HUDEP-2 (cell line): ENCODE results near the gene GRM4.
"Not testable (repeated sequence)": the region's sequence is repeated elsewhere in the genome, so short reads cannot be mapped to it uniquely, and the experiment has no call there.

ENCODE experiments used
- DNase-seq, 76 experiments: peaks; one replicate each; lab custom pipeline; 2025; ENCODE audit not compliant: unreplicated experiment in 76 of 76; lab: John Stamatoyannopoulos, UW

GRM4 gene

GRCh38 chr6:34050691-34051090, 95.2 kb downstream of the GRM4 start:
- no peak for DNase-seq

- no peak for DNase-seq
Measured at GRCh38 chr6:34049395-34050342, 96.2 kb downstream of the GRM4 start.

GRCh38 chr6:34047913-34048867, 97.7 kb downstream of the GRM4 start:
- DNase-seq = no peak

- DNase-seq = no peak
Measured at GRCh38 chr6:34046617-34047016, 99.3 kb downstream of the GRM4 start.

GRCh38 chr6:34045771-34046170, 100.1 kb downstream of the GRM4 start:
- no peak for DNase-seq

GRCh38 chr6:34044945-34045595, 100.8 kb downstream of the GRM4 start:
- no peak for DNase-seq

- no peak for DNase-seq
Measured at GRCh38 chr6:34043359-34043758, 102.5 kb downstream of the GRM4 start.

- not testable (repeated sequence) for DNase-seq
Measured at GRCh38 chr6:34041998-34042397, 103.9 kb downstream of the GRM4 start.

- DNase-seq = no peak
Measured at GRCh38 chr6:34041385-34041784, 104.5 kb downstream of the GRM4 start.

GRCh38 chr6:34039943-34040342, 105.9 kb downstream of the GRM4 start:
- no peak for DNase-seq

GRCh38 chr6:34037151-34037550, 108.7 kb downstream of the GRM4 start:
- DNase-seq = no peak

- no peak for DNase-seq
Measured at GRCh38 chr6:34036357-34037069, 109.4 kb downstream of the GRM4 start.

- no peak for DNase-seq
Measured at GRCh38 chr6:34035704-34036356, 110.1 kb downstream of the GRM4 start.

GRCh38 chr6:34035161-34035560, 110.7 kb downstream of the GRM4 start:
- no peak for DNase-seq

- DNase-seq = no peak
Measured at GRCh38 chr6:34032856-34033255, 113.0 kb downstream of the GRM4 start.

GRCh38 chr6:34031625-34032383, 114.1 kb downstream of the GRM4 start:
- no peak for DNase-seq

GRCh38 chr6:34030831-34031624, 114.9 kb downstream of the GRM4 start:
- DNase-seq = no peak
